H1 (cell line): ENCODE measurements around the gene NRXN3. TPM values are rescaled to one million over a fixed set of nuclear protein-coding genes. Genes with fewer than 3 reads are reported as not detected.

Experiments used
- CTCF ChIA-PET: fragments of 300-600 bp; sonication (Branson Sonifier 250); formaldehyde crosslinking; loops from one replicate; lab custom pipeline; 2021; ENCODE audit not compliant: partially characterized antibody; lab: Charles Lee
- POLR2A ChIA-PET: fragments of 300-600 bp; sonication (Branson Sonifier 250); formaldehyde crosslinking; loops from one replicate; lab custom pipeline; 2021; ENCODE audit warnings: inconsistent platforms; ENCODE audit not compliant: partially characterized antibody; lab: Charles Lee
- DNase-seq, 2 experiments: peaks; one replicate each; pipeline versions ENCODE4 v3.0.0 to v3.0.0-alpha.2; 2010 to 2022; ENCODE audit warnings: low spot score in 2 of 2, low read depth in 1 of 2, mixed read lengths in 1 of 2
- FAIRE-seq: peaks from 2 replicates; lab custom pipeline; 2011; peaks lifted over from hg19 to GRCh38; lab: Jason Lieb, UNC
- H2AFZ ChIP-seq: 2 replicates; pipeline ENCODE4 v1.8.1; 2012; ENCODE audit warnings: low read length, inconsistent platforms
- H2AK5ac ChIP-seq: 2 replicates; pipeline ENCODE4 v1.6.1; 2013; ENCODE audit warnings: low read depth, low read length
- H2BK120ac ChIP-seq: replicated peaks from 2 replicates; pipeline ENCODE3; 2013; ENCODE audit warnings: low read depth, low read length, inconsistent platforms
- H2BK12ac ChIP-seq: 2 replicates; pipeline ENCODE4 v1.6.1; 2013; ENCODE audit warnings: low read depth, low read length
- H2BK15ac ChIP-seq: 2 replicates; pipeline ENCODE4 v1.6.1; 2013; ENCODE audit warnings: low read length
- H2BK20ac ChIP-seq: 2 replicates; pipeline ENCODE4 v1.6.1; 2013; ENCODE audit warnings: low read length
- H2BK5ac ChIP-seq: 2 replicates; pipeline ENCODE4 v1.6.1; 2013; ENCODE audit warnings: low read depth, low read length
- H3K14ac ChIP-seq: 2 replicates; pipeline ENCODE4 v1.6.1; 2013; ENCODE audit warnings: inconsistent platforms; ENCODE audit not compliant: insufficient read length
- H3K18ac ChIP-seq: 2 replicates; pipeline ENCODE4 v1.6.1; 2013; ENCODE audit warnings: low read length; ENCODE audit errors: extremely low read depth
- H3K23ac ChIP-seq: 2 replicates; pipeline ENCODE4 v1.6.1; 2013; ENCODE audit warnings: inconsistent platforms; ENCODE audit not compliant: insufficient read length
- H3K23me2 ChIP-seq: 2 replicates; pipeline ENCODE4 v1.6.1; 2013; ENCODE audit warnings: low read depth, low read length
- H3K27ac ChIP-seq: 2 replicates; pipeline ENCODE4 v1.6.1; 2011; ENCODE audit warnings: low read depth, low read length, inconsistent platforms
- H3K27me3 ChIP-seq, 4 experiments: replicated peaks in 1 of 4; 1 replicate in 1 of 4; 2 replicates in 3 of 4; pipeline versions ENCODE4 v1.6.1 to v1.8.1; 2011 to 2013; ENCODE audit warnings: low read length in 3 of 4, mild to moderate bottlenecking in 3 of 4, inconsistent platforms in 2 of 4, mixed read lengths in 2 of 4, moderate library complexity in 1 of 4; ENCODE audit not compliant: control insufficient read depth in 3 of 4, insufficient read depth in 3 of 4; ENCODE audit errors: extremely low read depth in 1 of 4
- H3K36me3 ChIP-seq, 4 experiments: 2 replicates each; pipeline versions ENCODE4 v1.6.1 to v1.8.1; 2011 to 2013; ENCODE audit warnings: mild to moderate bottlenecking in 4 of 4, low read length in 3 of 4, moderate library complexity in 2 of 4, control low read depth in 1 of 4, inconsistent platforms in 1 of 4; ENCODE audit not compliant: insufficient read depth in 4 of 4, control insufficient read depth in 2 of 4
- H3K4ac ChIP-seq: replicated peaks from 2 replicates; pipeline ENCODE3; 2013; ENCODE audit warnings: low read length, low read depth, mixed read lengths, inconsistent platforms; ENCODE audit not compliant: insufficient read length
- H3K4me1 ChIP-seq, 4 experiments: replicated peaks in 1 of 4; 1 replicate in 1 of 4; 2 replicates in 3 of 4; pipeline versions ENCODE4 v1.6.1 to v1.8.1; 2011 to 2013; ENCODE audit warnings: low read length in 3 of 4, inconsistent platforms in 2 of 4, mixed read lengths in 1 of 4; ENCODE audit not compliant: insufficient read depth in 4 of 4, control insufficient read depth in 3 of 4
- H3K4me2 ChIP-seq, 2 experiments: 2 replicates each; pipeline versions ENCODE4 v1.6.1 to v1.8.1; 2011 to 2013; ENCODE audit warnings: low read depth in 2 of 2, low read length in 2 of 2, control low read depth in 1 of 2, inconsistent platforms in 1 of 2, mild to moderate bottlenecking in 1 of 2; ENCODE audit not compliant: insufficient read depth in 1 of 2
- H3K4me3 ChIP-seq, 4 experiments: fragments of 200-600, 300-600 bp in 1 of 4; sonication (generic), shearing (Covaris generic), sonication (Bioruptor Twin) in 1 of 4; 2 replicates each; pipeline versions ENCODE4 v1.5.1 to v1.8.1; 2011 to 2016; ENCODE audit warnings: low read length in 4 of 4, low read depth in 3 of 4, control low read depth in 2 of 4, inconsistent platforms in 2 of 4, mild to moderate bottlenecking in 2 of 4, mixed read lengths in 1 of 4, moderate library complexity in 1 of 4; ENCODE audit not compliant: insufficient read depth in 2 of 4; ENCODE audit errors: extremely low read depth in 1 of 4
- H3K56ac ChIP-seq: replicated peaks from 2 replicates; pipeline ENCODE3; 2013; ENCODE audit warnings: low read depth, mild to moderate bottlenecking, mixed read lengths, low read length, inconsistent platforms; ENCODE audit not compliant: insufficient read length
- H3K79me1 ChIP-seq: 2 replicates; pipeline ENCODE4 v1.6.1; 2013; ENCODE audit warnings: low read depth, low read length, control low read depth
- H3K79me2 ChIP-seq, 2 experiments: 2 replicates each; pipeline versions ENCODE4 v1.6.1 to v1.8.1; 2012 to 2013; ENCODE audit warnings: low read length in 2 of 2, mild to moderate bottlenecking in 2 of 2, inconsistent platforms in 1 of 2; ENCODE audit not compliant: insufficient read depth in 2 of 2, control insufficient read depth in 1 of 2
- H3K9ac ChIP-seq, 4 experiments: replicated peaks in 1 of 4; 1 replicate in 1 of 4; 2 replicates in 3 of 4; pipeline versions ENCODE4 v1.6.1 to v1.8.1; 2011 to 2013; ENCODE audit warnings: low read depth in 3 of 4, low read length in 3 of 4, control low read depth in 2 of 4, mild to moderate bottlenecking in 2 of 4, moderate library complexity in 2 of 4, inconsistent platforms in 1 of 4; ENCODE audit errors: extremely low read depth in 1 of 4
- H3K9me3 ChIP-seq, 2 experiments: 2 replicates each; pipeline versions ENCODE4 v1.6.1 to v1.8.1; 2012 to 2013; ENCODE audit warnings: mild to moderate bottlenecking in 2 of 2, moderate library complexity in 2 of 2, control low read depth in 1 of 2, inconsistent platforms in 1 of 2, low read depth in 1 of 2, low read length in 1 of 2, mixed read lengths in 1 of 2; ENCODE audit not compliant: insufficient read depth in 2 of 2
- H4K20me1 ChIP-seq, 2 experiments: replicated peaks in 1 of 2; 2 replicates each; pipeline versions ENCODE3 to v1.8.1; 2011 to 2013; ENCODE audit warnings: inconsistent platforms in 2 of 2, low read length in 2 of 2, mild to moderate bottlenecking in 1 of 2; ENCODE audit not compliant: insufficient read depth in 2 of 2, control insufficient read depth in 1 of 2
- H4K5ac ChIP-seq: 2 replicates; pipeline ENCODE4 v1.6.1; 2013; ENCODE audit warnings: low read length, low read depth, mixed read lengths, inconsistent platforms; ENCODE audit not compliant: insufficient read length
- H4K8ac ChIP-seq: 2 replicates; pipeline ENCODE4 v1.8.0; 2013; ENCODE audit warnings: mild to moderate bottlenecking, moderate library complexity, low read length, inconsistent platforms; ENCODE audit not compliant: insufficient read depth; ENCODE audit errors: extremely low read depth
- H4K91ac ChIP-seq: replicated peaks from 2 replicates; pipeline ENCODE3; 2013; ENCODE audit warnings: low read length, mixed read lengths, inconsistent platforms; ENCODE audit not compliant: insufficient read length
- BACH1 ChIP-seq: IDR thresholded peaks from 2 replicates; pipeline ENCODE4 v1.6.1; 2012; ENCODE audit warnings: low read length, improper control_type of control experiment
- BCL11A ChIP-seq, 2 experiments: IDR thresholded peaks; one replicate each; pipeline ENCODE4 v1.6.1; 2011; ENCODE audit warnings: low read depth in 2 of 2, low read length in 2 of 2, mild to moderate bottlenecking in 2 of 2
- CEBPB ChIP-seq: IDR thresholded peaks from 2 replicates; pipeline ENCODE4 v1.6.1; 2012; ENCODE audit warnings: low read depth, low read length
- JUND ChIP-seq: IDR thresholded peaks from 2 replicates; pipeline ENCODE4 v1.6.1; 2011; ENCODE audit warnings: mild to moderate bottlenecking, improper control_type of control experiment, low read length
- KDM1A ChIP-seq: fragments of 200-600, 300-600 bp; sonication (generic); IDR thresholded peaks from 2 replicates; pipeline ENCODE4 v1.7.1; 2016; ENCODE audit warnings: mild to moderate bottlenecking, low read length, borderline replicate concordance
- POLR2AphosphoS5 ChIP-seq: IDR thresholded peaks from 2 replicates; pipeline ENCODE4 v1.6.1; 2011; ENCODE audit warnings: low read depth, low read length
- RBBP5 ChIP-seq: IDR thresholded peaks from 2 replicates; pipeline ENCODE4 v1.7.1; 2012; ENCODE audit warnings: low read depth, mild to moderate bottlenecking, inconsistent platforms, low read length, moderate library complexity, borderline replicate concordance
- TCF12 ChIP-seq: IDR thresholded peaks from 2 replicates; pipeline ENCODE4 v1.6.1; 2011; ENCODE audit warnings: low read depth, mild to moderate bottlenecking, low read length
- WGBS, 2 experiments: shearing (Covaris generic) in 1 of 2; methylation state at CpG; one replicate each; pipeline versions ENCODE4 v1.1.6 to v1.1.7; 2013 to 2015; ENCODE audit warnings: low lambda C conversion rate in 2 of 2, mixed read lengths in 2 of 2, inconsistent platforms in 1 of 2, low coverage in 1 of 2, missing lambda C conversion rate in 1 of 2; ENCODE audit not compliant: insufficient replicate concordance in 2 of 2, insufficient coverage in 1 of 2, insufficient read length in 1 of 2; ENCODE audit errors: extremely low coverage in 1 of 2, missing lambda C conversion rate in 1 of 2; 5-methylcytosine and 5-hydroxymethylcytosine counted together
- polyA plus RNA-seq, 7 experiments: library from polyadenylated mRNA; depleted of rRNA in 3 of 7; stranded (reverse) in 5 of 7; unstranded in 2 of 7; fragments of >200 nt in 5 of 7; fragments of 200-250 nt in 2 of 7; gene quantifications; 1 replicate in 5 of 7; 2 replicates in 1 of 7; 4 replicates in 1 of 7; pipeline versions ENCODE4 v1.2.1 to v1.2.3, GENCODE V29; 2011 to 2013; ENCODE audit warnings: missing spikeins in 2 of 7, mixed read lengths in 2 of 7
- total RNA-seq: library from RNA; stranded (reverse); fragmentation: NEBNext Ultra II Directional; extraction: Animal tissue kit (Norgen Biotek cat#: 25700); gene quantifications from 2 replicates; pipeline ENCODE4 v1.2.1, GENCODE V29; 2021
- TF ChIP-seq, protein P1 (sequence below), 3 experiments: IDR thresholded peaks; 1 replicate in 2 of 3; 2 replicates in 1 of 3; pipeline versions ENCODE4 v1.5.1 to v1.6.1; 2011; ENCODE audit warnings: low read length in 3 of 3, mild to moderate bottlenecking in 3 of 3, inconsistent platforms in 2 of 3, low read depth in 1 of 3, moderate library complexity in 1 of 3; ENCODE audit not compliant: insufficient read depth in 1 of 3; ENCODE audit errors: control extremely low read depth in 1 of 3
- TF ChIP-seq, protein P2 (sequence below): IDR thresholded peaks from 2 replicates; pipeline ENCODE4 v1.6.1; 2012; ENCODE audit warnings: low read length, inconsistent platforms

NRXN3 gene
- total and polyA plus RNA-seq, 2 of the 8 experiments (the other 6 are each of a cell fraction or from before 2014, with no cell fraction given) = 2.6 to 4.1 TPM

DNA sequence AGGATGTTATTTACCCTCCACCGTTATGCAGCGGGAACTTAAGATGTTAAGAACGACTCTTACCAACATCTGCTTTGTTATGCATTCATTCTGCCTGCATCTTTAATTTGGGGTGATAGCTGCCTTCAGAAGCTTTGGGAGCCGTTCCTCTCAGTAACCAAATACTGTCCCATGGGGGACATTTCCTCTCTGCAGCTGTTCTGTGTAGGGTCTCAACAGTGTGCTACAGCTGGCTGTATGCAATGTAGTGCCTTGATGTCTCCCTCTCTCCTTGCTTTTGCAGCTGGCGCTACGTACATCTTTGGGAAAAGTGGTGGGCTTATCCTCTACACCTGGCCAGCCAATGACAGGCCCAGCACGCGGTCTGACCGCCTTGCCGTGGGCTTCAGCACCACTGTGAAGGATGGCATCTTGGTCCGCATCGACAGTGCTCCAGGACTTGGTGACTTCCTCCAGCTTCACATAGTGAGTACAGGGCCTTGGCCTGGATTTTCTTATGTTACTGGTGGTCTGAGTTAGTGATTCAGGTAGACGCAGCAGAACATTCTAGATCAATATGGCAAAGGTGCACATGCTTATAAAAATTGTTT is 1296.9 kb downstream of the NRXN3 start:
- no peak for DNase-seq
- H4K5ac ChIP-seq = no peak overlapping the region
- no peak overlapping the region for H3K56ac ChIP-seq
- no peak overlapping the region for H2AK5ac ChIP-seq
- no peaks in the 10 kb centered on the region for H3K9me3 ChIP-seq
- no peak for FAIRE-seq
- no peak overlapping the region for H3K4ac ChIP-seq
- no peaks in the 10 kb centered on the region for H3K79me2 ChIP-seq
- H3K14ac ChIP-seq = no peak overlapping the region
- no peak overlapping the region for H3K4me2 ChIP-seq
- no peak overlapping the region for H2BK15ac ChIP-seq
- H3K18ac ChIP-seq = no peak overlapping the region
- H4K8ac ChIP-seq = peak overlapping the region; percentile 51
- peaks cover 0 to 3% (median 0%) of the 10 kb centered on the region in 4 experiments; a peak in 1 of 7 replicates for H3K4me1 ChIP-seq
- H2BK120ac ChIP-seq = no peak overlapping the region
- H3K27ac ChIP-seq = no peak overlapping the region
- ChIA-PET CTCF (no interaction called here), POLR2A (no interaction called here)
- WGBS, 2 experiments = 91% methylated on average over 13 of the region's 13 CpGs; no CpG with 5 or more reads in 1 of the 2 experiments
- no peaks in the 10 kb centered on the region for H3K23me2 ChIP-seq
- no peak overlapping the region for H3K4me3 ChIP-seq
- no peak overlapping the region for H4K91ac ChIP-seq
- no peak overlapping the region for H2BK5ac ChIP-seq
- H3K23ac ChIP-seq = no peak overlapping the region
- no peaks in the 10 kb centered on the region for H3K36me3 ChIP-seq
- H2BK12ac ChIP-seq = peak overlapping the region; percentile 60; the same call in 1 of the 2 replicates
- no peak overlapping the region for H2AFZ ChIP-seq
- H2BK20ac ChIP-seq = no peak overlapping the region
- no peak overlapping the region for H3K9ac ChIP-seq
- H4K20me1 ChIP-seq = no peaks in the 10 kb centered on the region
- H3K27me3 ChIP-seq = no peaks in the 10 kb centered on the region
- H3K79me1 ChIP-seq = no peaks in the 10 kb centered on the region
- TF ChIP-seq RBBP5 (no peak), POLR2AphosphoS5 (no peak), BCL11A (IDR thresholded peaks at IDR 0.05; ENCODE audit: low read depth in 2 of 2, low read length in 2 of 2) (no peak), BACH1 (no peak), CEBPB (no peak), KDM1A (no peak), TCF12 (no peak), JUND (no peak)
- TF ChIP-seq, protein P1, sequence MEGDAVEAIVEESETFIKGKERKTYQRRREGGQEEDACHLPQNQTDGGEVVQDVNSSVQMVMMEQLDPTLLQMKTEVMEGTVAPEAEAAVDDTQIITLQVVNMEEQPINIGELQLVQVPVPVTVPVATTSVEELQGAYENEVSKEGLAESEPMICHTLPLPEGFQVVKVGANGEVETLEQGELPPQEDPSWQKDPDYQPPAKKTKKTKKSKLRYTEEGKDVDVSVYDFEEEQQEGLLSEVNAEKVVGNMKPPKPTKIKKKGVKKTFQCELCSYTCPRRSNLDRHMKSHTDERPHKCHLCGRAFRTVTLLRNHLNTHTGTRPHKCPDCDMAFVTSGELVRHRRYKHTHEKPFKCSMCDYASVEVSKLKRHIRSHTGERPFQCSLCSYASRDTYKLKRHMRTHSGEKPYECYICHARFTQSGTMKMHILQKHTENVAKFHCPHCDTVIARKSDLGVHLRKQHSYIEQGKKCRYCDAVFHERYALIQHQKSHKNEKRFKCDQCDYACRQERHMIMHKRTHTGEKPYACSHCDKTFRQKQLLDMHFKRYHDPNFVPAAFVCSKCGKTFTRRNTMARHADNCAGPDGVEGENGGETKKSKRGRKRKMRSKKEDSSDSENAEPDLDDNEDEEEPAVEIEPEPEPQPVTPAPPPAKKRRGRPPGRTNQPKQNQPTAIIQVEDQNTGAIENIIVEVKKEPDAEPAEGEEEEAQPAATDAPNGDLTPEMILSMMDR (IDR thresholded peaks at IDR 0.05; ENCODE audit: control extremely low read depth in 1 of 3, insufficient read depth in 1 of 3, low read depth in 1 of 3, low read length in 3 of 3) = no peak
- TF ChIP-seq, protein P2, sequence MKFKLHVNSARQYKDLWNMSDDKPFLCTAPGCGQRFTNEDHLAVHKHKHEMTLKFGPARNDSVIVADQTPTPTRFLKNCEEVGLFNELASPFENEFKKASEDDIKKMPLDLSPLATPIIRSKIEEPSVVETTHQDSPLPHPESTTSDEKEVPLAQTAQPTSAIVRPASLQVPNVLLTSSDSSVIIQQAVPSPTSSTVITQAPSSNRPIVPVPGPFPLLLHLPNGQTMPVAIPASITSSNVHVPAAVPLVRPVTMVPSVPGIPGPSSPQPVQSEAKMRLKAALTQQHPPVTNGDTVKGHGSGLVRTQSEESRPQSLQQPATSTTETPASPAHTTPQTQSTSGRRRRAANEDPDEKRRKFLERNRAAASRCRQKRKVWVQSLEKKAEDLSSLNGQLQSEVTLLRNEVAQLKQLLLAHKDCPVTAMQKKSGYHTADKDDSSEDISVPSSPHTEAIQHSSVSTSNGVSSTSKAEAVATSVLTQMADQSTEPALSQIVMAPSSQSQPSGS = no peak
